Measurements from ENCODE around the gene FETUB.

DNA sequence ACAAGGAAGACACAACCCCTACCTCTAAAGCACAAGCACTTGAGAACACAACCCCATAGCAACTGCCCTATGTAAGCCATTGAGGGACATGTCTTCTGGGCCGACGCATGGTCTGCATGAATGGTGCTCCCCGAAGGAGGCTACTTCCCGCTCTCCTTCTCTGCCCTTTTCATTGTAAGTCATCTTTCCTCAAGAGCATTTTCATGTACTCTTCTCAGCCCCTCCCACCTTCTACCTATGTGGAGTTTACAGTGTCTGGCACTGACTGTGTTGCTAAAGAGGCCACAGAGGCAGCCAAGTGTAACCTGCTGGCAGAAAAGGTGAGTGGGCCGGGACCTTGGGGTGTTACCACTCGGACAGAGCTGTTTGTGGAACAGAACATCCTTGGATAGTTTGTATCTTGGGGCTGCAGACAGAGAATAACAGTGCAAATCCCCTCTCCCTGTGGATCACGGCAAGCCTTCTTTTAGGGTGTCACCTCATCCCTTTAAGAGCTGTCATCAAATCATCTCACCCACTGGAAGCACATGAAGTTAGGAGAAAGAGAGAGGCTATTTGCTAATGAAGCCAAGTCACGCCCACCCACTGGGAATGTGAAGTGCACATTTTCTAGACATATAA is 21.8 kb upstream of the FETUB start:
- TF ChIP-seq, protein P1, sequence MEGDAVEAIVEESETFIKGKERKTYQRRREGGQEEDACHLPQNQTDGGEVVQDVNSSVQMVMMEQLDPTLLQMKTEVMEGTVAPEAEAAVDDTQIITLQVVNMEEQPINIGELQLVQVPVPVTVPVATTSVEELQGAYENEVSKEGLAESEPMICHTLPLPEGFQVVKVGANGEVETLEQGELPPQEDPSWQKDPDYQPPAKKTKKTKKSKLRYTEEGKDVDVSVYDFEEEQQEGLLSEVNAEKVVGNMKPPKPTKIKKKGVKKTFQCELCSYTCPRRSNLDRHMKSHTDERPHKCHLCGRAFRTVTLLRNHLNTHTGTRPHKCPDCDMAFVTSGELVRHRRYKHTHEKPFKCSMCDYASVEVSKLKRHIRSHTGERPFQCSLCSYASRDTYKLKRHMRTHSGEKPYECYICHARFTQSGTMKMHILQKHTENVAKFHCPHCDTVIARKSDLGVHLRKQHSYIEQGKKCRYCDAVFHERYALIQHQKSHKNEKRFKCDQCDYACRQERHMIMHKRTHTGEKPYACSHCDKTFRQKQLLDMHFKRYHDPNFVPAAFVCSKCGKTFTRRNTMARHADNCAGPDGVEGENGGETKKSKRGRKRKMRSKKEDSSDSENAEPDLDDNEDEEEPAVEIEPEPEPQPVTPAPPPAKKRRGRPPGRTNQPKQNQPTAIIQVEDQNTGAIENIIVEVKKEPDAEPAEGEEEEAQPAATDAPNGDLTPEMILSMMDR (IDR thresholded peaks at IDR 0.05; ENCODE audit: insufficient read depth, low read length) = no peak
- TF ChIP-seq POLR2AphosphoS5 (IDR thresholded peaks at IDR 0.05; ENCODE audit: low read depth) = no peak
